Hematopoietic multipotent progenitor cell treated with erythropoietin and hydrocortisone succinate and interleukin-3 and kit ligand, for 4 days (in vitro differentiated cells): ENCODE data around the gene NIBAN1.

Experiments used
- DNase-seq: peaks from one replicate; pipeline ENCODE4 v3.0.0-alpha.2; 2015

Gene NIBAN1

DNA sequence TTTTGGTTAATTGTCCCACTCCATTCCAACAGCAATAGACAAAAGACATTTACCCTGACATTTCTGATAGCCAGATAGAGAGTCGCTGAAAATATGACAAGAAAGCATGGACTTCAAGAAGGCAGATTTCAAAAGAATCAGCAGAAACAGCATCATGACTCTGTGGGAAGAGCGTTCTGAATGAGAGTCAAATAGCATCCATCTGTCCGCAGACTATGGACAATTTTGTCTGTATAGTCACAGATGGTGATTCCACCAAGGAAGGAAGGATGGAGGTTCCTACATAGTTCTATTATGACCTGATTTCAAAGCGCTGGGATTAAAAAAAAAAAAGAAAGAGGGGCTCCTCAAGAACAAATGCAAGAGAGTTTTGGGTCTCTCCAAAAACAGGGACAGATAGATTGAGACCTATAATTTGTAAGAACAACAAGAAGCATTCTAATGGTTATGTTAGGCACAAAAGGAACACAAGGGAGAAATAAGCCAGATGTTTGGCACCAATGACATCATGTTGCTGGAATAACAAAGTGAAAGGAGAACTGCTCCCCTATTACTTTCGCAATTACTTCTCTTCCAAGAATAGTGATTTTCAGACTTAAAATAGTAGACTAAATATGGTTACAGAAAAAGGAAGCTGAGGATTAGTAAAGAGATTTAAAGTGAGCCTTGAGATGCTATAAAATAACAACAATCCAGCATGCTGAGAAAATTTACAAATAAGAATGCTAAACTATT lies 28.5 kb downstream of the NIBAN1 start:
- DNase-seq = peak; percentile 30

DNA sequence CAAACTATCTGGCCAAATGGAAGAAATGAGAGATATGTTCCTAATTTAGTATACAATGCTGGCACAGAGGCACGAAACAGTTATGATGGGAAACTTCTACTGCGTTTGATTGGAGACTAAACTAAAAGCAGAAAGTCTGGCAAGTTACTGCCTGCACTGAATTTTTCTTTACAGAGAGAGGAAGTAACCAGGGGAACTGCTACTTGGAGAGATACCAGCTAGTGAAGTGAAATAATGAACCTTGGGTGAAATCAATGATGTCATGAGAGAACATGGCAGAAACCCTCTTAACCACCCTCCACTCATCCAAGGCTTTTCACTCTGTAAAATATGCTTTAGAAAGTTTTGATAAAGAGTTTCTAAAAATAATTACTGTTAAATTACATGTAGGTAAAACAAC lies 29.3 kb downstream of the NIBAN1 start:
- peak; percentile 49 for DNase-seq

- no peak for DNase-seq
Observed at GRCh38 chr1:184943998-184944397, 30.3 kb downstream of the NIBAN1 start.

DNA sequence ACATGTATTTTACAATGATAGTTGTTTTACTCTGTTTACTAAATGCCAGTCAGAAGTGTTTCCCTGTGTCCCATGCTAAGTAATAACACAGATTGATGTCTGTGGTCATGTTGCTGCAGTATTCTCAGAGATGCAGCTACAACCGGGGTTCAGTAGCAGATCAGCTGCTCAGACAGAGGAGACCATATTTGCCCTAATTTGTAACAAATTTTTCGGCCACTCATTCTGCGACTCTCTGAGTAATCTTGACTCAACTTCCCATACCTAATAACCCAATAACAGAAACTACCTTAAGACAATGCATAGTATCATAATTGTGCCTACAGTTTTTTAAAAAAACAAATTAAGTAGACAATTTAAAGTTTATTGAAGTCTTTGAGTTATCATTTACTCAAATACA lies 32.6 kb downstream of the NIBAN1 start:
- DNase-seq = no peak

- no peak for DNase-seq
Observed at GRCh38 chr1:184941410-184941733, 32.9 kb downstream of the NIBAN1 start.

GRCh38 chr1:184940694-184941409 lies 33.5 kb downstream of the NIBAN1 start:
- no peak for DNase-seq

GRCh38 chr1:184940226-184940625 lies 34.1 kb downstream of the NIBAN1 start:
- no peak for DNase-seq

DNA sequence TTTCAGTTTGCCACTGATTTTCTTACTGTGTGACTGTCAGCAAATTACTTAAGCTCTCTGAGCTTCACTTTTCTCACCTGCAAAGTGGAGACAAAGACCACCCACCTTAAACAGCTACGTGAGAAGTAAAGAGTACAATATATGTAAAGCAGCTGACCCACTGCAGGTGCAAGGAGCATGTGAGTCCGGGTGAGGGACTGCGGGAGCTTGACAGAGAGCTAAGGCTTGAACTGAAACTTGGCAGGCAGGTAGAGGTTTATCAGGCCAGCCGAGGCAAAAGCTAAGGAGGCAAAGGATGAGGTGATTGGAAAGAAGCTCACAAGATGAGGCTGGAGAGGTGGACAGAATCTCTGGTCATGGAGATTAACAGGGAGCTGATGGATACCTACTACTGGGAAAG lies 36.6 kb downstream of the NIBAN1 start:
- no peak for DNase-seq

GRCh38 chr1:184935920-184936798 lies 38.1 kb downstream of the NIBAN1 start:
- DNase-seq = no peak

DNA sequence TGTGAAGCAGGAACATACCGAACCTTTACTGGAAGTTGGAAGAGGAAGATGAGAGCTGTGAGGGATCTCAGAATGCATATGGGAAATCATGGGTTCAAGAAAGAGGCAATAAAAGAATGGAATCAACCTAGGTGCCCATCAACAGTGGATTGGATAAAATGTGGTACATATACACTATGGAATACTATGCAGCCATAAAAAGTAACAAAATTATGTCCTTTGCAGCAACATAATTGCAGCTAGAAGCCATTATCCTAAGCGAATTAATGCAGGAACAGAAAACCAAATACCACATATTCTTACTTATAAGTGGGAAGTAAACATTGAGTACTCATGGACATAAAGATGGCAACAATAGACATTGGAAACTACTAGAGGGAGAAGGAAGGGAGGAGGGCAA lies 40.4 kb downstream of the NIBAN1 start:
- DNase-seq = no peak

DNA sequence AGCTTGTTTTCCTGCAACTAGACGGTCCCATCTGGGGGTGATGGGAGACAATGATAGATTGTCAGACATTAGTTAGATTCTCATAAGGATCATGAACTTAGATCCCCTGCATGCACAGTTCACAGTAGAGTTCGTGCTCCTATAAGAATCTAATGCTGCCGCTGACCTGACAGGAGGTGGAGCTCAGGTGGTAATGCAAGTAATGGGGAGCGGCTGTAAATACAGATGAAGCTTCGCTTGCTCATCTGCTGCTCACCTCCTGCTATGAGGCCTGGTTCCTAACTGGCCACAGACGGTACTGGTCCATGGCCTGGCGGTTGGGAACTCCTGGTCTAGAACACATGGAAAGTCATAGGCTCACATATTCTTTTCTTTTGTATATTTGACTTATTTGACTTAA lies 42.0 kb downstream of the NIBAN1 start:
- DNase-seq = no peak

GRCh38 chr1:184931566-184931965 lies 42.7 kb downstream of the NIBAN1 start:
- DNase-seq = no peak

- DNase-seq = peak; percentile 82
Observed at GRCh38 chr1:184930645-184931044, 43.7 kb downstream of the NIBAN1 start.

DNA sequence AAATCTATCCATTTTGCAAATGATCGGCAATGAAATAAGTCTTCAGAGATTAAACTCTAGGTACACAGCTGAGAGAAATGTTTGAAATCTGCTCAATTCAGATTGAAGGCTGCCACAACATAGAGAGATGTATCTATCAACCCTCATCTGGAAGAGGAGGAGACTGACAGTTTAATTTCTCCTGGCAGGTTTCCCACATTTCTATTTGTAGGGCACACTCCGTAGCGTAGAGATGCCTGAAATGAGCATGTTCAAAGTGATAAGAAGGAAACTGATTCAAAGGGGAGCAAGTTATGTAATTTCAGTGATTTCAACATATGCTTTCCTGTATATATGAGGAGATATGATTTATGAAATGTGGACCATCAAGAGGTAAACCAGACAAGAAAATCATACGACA lies 44.1 kb downstream of the NIBAN1 start:
- DNase-seq = peak; percentile 77

GRCh38 chr1:184929711-184930202 lies 44.6 kb downstream of the NIBAN1 start:
- peak; percentile 72 for DNase-seq

GRCh38 chr1:184928394-184928793 lies 45.9 kb downstream of the NIBAN1 start:
- no peak for DNase-seq
